ENCODE results near the gene PRKAR1B.
"Not testable (repeated sequence)": the region's sequence is repeated elsewhere in the genome, so short reads cannot be mapped to it uniquely, and the experiment has no call there.

PRKAR1B gene

DNA sequence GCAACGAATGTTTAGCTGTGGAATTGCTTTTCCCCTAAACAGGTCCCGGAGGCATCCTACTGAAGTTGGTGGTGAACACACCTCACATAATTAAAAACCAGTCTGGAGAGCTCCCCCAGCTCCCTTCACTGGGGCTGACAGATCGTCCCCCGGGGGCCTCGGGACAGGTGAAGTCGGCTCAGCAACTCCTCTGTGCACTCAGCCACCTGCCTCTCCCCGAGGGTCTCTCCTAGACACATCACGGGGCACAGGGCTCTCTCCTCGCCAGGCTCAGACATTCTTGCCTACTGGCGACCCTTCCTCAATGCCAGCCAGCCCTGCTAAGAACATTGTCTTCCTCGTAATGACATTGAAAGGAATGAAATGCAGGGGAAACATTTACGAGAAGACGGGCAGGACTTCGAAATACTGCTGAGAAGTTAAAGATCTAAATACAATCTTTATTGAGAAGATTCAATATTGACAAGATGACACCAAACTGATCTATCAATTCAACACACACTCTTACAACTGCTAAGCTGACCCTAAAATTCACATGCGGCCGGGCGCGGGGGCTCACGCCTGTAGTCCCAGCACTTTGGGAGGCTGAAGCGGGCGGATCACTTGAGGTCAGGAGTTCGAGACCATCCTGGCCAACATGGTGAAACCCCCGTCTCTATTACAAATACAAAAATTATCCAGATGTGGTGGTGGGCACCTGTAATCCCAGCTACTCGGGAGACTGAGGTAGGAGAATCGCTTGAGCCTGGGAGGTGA lies 88.6 kb downstream of the PRKAR1B start:
- no peak for DNase-seq

DNA sequence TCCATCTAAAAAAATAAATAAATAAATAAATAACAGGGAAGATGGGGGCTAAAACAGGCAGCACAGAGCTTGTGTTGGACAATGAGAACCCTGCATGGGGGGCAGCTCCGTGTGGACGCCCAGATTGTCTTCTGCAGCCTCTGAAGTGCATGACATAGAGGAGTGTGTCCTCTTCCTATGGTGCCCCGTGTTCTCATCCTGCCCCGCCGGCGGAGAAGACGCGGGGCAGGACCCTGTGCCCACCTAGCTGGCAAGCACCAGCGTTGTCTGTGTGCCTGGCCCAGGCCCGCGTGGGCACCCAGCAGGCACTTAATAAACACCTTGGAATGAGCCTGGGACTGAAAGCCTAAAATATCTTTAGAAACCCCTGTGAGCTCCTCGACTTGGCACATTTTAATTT lies 89.3 kb downstream of the PRKAR1B start:
- no peak for DNase-seq

DNA sequence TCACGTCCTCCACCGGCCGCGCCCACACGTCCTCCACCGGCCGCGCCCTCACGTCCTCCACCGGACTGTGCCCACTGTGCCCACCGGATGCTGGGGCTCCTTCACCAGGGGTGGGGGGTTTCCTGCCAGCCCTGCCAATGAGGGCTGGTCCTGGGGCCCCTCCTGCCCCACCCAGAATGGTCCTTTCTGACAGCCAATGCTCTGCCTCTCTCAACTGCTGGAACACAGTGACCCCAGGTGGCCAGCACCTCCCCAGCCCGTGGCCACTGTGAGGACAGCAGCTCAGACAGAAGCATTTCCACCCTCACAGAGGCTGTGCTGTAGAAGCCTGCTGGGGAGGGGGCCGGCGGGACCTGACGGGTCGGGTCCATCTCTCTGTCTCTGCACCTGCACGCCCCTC lies 90.7 kb downstream of the PRKAR1B start:
- no peak for DNase-seq

DNA sequence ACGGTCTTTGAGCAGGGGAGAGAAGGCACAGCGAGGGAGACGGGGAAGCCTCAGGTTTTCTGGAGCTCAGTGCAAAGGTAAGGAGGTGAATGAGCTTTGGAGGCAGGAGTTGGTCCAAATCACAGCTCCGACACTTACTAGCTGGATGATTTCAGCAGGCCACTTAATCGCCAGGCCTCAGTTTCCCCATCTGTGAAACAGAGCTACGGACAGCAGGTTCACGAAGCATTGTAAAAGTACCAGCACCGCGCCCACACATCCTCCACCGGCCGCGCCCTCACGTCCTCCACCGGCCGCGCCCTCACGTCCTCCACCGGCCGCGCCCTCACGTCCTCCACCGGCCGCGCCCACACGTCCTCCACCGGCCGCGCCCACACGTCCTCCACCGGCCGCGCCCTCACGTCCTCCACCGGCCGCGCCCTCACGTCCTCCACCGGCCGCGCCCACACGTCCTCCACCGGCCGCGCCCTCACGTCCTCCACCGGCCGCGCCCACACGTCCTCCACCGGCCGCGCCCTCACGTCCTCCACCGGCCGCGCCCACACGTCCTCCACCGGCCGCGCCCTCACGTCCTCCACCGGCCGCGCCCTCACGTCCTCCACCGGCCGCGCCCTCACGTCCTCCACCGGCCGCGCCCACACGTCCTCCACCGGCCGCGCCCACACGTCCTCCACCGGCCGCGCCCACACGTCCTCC lies 91.2 kb downstream of the PRKAR1B start:
- not testable (repeated sequence) for DNase-seq

DNA sequence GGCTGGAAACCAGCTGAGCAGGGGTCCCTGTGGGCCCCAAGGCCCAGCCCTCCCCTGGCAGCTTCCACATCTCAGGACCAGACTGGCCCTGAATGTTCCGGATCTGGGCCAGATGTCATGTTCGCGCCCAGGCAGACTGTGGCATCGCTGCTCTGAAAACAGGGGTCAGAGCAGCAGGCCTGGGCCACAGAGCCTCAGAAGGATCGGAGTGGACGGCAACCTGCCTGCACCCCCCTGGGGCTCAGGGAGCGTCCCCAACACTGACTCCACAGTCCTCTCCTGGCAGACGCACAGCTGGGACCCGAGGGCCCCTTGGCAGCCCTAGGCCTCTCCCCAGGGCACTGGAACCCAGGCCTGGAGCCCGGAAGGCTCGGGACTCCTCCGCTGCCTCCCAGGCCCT lies 91.9 kb downstream of the PRKAR1B start:
- no peak for DNase-seq

DNA sequence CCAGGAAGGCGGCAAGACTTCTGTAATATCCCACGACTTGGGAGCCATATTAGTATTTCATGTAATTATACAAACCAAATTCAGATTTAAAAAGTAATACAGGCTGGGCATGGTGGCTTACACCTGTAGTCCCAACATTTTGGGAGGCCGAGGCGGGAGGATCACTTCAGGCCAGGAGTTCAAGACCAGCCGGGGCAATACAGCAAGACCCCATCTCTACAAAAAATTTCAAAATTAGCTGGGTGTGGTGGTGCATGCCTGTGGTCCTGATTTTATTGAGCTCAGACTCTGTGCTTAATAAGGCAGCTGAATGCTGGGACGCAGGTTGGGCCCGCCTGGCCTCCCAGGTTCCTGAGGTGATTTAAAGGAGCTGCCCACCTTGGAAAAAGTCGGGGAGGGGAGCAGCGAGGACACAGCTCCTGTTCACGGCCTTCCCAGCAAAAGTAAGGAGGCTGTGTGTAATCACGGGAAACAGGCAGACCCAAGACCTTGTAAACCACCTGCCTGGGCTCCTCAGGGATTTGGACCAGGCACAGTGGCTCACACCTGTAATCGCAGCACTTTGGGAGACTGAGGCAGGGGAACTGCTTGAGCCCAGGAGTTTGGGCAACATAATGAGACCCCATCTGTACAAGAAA lies 93.6 kb downstream of the PRKAR1B start:
- DNase-seq: no peak

DNA sequence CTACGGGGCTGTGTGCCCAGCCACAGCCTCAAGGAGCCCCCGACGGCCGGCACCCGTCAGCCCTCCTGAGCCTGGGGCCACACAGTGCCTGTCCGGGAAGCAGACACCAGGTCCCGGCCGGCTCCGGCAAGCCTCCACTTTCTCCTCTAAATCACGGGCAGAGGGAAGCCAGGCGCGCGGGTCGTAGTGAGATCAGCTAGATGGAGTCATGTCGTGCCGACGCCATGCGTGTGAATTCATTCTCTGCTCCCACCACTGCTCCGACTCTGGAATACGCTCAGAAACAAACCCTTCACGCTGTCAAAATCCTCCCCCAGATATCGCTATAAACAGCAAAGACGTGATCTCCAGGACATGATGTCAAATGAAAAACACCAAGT lies 94.3 kb downstream of the PRKAR1B start:
- DNase-seq: no peak

DNA sequence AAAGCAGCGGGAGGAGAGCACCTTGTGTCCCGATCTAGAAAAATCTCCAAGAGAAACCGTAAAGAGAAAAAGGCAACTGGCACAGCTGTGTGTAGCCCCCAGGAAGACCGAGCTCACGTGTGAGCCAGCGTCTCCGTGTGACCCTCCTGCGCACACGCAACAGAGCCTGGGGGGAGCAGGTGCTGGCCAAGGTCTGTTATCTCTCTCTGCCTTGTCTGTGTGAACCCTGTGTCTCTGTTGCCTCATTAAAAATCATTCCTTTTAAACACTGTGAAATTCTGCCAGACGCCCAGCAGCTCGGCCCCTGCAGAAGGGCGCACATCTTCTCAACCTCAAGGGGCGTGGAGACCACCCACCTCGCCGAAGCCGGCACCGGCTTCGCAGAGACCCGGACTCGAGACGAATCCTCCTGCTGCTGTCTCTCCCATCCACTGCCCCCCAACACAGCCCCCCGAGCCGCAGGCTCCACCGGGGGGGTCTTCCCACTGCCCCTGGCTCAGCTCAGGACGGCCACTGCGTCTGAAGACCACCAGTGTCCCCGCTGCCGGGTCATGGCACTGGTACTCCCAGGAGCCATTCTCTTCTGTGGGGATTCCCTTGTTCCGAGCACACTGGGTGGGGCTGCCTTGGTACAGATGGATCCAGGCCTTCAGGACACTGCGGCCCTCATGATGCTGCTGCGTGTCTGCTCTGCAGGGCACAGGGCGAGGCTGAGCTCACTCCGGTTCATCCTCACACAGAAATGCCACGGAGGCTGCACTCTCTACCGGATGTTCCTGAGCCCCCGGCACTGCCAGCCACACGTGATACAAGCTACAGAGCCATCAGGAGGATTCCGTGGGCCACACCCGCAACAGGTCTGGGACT lies 94.9 kb downstream of the PRKAR1B start:
- no peak for DNase-seq

DNA sequence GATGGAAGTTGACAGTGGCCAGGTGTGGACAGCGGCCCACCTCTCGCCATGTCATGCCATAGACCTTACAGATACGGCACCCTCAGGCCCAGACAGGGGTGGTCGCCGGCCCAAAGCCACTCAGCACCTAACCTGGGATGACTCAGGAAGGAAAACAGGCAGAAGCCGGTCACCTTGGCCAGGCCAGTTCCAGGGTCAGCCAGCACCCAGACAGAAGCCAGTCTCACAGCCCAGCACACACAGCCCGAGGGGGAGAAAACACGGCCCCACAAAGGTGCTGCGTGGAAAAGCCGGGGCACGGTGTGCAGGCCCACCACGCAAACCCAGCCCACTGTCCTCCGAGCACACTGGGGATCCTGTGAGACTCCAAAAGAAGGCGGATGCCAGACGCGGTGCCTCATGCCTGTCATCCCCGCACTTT lies 95.8 kb downstream of the PRKAR1B start:
- no peak for DNase-seq

DNA sequence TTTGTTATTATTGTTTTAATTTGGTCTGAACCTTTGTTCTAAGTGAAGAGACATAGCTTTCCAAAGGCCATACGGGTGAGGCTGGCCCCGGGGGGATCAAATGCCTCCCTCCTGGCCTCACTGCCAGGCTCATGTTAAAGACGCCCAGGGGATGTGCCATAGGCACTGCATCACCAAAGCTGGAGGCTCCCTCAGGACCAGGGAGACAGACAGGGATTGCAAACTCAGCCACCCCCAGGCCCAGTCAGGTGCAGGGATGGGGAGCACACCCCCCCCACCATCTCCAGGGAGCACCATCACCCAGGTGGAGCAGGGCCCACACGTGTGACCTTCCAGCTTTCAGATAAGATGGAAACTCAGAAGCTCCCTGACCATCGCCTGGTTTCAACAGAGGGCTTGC lies 96.5 kb downstream of the PRKAR1B start:
- DNase-seq: no peak

DNA sequence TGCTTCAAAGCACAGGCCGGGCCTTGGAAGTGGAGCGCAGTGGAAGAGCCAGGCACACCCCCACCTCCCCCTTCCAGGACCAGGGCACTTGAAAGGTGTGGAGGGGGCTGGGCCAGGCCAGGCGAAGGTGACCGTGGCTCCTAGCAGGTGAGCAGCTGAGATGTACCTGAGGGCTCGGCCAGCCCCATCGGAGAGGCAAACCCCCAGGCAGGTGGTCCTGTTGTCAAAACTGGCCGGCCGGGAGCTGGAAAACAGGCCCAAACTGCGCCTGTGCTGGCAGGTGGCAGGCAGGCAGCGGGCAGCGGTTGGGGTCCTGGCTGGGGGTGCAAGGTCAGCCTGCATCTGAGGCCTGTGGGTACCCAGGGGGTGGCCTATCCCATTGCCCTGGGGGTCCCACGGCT lies 97.0 kb downstream of the PRKAR1B start:
- DNase-seq: no peak

DNA sequence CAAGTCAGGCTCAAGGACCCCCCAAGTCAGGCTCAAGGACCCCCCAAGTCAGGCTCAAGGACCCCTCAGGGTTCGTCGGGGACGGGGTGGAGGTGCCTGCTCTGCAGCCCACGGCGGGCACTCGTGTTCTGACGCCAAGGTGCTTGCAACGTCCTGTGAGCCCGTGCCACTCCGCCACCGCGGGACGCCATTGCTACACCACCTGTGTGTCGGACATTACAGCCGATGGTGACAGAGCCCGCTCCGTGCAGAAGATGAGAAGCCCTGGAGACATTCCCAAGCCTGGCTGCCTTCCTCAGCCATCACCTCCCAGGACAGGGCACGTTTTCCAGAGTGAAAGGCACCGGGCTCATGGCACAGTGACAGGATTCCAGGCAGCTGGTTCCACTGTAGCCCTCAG lies 98.3 kb downstream of the PRKAR1B start:
- DNase-seq: no peak

DNA sequence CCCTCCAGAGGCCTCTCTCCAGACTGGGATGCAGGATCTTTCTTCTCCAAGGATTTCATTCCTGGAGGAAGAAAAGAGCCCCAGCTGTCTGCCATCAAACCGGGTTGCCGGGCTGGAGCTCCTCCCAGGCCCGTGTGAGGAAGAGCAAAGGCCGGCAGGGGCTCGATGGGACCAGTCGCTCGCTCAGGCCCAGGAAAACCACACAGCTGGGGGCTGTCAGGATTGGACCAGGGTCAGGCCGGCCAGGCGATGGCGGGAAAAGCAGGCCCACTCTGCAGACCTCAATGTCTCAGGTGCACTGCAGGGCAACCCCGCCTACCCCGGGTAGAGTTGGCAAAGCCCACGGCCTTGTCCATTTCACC lies 98.7 kb downstream of the PRKAR1B start:
- DNase-seq: no peak

DNA sequence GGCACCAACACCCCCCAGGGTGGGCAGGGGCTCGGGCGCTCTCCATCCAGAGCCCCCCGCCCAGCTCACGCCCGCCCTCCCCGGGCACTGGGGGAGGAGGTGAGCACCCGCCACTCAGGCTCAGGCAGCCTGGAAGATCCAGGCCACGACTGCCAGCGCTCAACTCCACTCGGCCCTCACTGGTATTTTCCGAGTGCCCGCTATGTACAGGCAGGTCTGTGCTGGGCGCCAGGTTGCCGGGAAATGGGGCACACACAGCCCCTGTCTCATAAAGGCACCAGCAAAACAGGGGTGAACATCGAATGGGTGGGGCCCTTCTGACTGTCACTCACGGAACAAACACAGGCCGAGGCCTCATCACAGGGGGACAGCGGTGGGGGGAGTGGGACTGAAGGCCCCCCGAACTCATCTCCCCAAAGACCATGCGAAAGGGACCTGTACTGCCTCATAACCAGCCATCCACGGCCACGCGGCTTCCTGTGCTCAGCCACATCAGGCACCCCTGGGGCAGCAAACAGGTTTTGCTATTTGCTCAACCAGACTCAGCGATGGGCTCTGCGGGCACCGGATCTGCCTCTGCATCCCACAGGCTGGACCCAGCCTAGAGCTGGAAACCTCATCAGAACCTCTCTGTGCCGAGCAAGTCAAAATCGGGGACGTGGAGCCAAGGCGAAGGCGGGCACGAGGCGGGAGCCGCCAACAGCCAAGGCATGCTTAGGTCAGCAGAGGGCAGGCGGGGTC lies 99.2 kb downstream of the PRKAR1B start:
- DNase-seq: no peak

DNA sequence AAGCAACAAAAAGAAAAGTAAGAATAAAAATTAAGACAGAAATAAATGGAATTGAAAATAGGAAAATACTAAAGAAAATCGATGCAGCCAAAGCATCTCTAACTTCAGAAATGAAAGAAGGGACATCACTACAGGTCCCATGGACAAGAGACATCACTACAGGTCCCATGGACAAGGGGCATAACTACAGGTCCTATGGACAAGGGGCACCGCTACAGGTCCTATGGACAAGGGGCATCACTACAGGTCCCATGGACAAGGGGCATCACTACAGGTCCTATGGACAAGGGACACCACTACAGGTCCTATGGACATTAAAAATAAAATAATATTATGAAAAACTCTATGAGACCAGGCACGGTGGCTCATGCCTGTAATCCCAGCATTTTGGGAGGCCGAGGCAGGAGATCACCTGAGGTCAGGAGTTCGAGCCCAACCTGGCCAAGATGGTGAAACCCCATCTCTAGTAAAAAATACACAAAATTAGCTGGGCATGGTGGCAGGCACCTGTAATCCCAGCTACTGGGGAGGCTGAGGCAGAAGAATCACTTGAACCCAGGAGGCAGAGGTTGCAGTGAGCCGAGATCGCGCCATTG lies 101.6 kb downstream of the PRKAR1B start:
- no peak for DNase-seq

DNA sequence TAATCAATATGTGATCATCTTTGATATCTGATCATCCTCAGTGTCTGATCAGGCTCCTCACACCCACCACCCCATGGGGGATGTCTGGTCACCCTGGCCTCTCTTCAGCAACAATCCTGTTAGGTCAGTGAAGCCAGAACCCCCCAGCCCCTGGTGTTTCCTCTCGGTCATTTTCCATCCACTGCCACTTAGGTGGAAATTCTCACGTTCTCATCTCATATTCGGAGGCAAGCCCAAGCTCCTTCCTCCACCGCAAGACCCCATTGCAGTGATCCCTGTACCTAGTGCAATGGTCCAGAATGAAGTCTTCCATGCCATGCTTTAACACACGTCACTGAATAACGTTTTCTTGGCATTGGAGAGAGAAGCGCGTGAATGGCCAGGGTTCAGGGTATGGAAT lies 103.6 kb downstream of the PRKAR1B start:
- DNase-seq: no peak

DNA sequence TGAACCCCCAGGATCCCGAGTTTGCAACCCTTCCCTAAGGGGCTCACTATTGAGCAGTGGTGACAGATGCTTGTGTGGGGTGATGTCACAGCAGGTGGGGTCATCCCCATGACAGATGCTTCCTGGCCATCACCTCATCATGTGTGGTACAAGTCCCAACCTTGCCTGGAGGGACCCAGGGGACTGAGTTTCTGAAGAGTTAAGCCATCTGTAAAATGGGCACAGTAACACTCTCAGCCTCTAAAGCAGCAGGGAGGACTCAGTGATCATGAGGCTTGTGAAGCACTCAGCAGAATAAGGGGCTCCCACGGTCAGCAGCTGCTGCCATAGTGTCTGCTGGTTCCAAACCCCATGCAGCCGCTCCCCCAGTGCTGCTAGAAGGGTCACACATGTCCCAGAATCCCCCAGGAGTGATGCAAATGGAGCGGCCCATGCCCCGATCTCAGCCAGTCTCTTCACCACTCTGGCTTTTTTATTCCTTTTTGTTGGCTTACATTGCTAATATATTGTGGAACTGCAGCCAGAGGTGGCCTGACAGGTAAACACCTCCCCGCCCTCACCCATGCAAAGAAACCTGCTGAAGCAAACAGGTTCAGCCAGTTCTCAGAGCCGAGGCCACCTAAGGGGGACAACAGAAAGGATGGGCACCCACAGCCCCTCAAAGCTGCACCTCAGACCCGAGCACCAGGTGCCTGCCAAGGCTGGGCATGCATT lies 105.4 kb downstream of the PRKAR1B start:
- DNase-seq: no peak

DNA sequence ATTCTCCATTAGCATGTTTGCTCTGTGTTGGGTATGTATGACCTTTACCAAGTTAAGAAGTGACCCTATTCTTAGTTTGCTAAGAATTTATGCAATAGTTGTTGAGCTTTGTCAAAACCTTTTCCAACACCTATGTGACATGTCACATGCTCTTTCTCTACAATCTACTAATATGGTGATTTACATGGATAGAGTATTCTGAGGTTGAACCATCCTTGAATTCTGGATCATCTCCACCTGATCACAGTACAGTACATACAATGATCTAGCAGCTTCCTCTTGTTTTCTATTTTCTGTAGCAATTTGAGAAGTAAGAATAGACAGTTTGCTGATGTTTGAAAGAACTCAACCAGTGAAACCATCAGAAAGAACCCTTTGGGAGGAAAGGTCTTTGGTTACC lies 106.2 kb downstream of the PRKAR1B start:
- no peak for DNase-seq

DNA sequence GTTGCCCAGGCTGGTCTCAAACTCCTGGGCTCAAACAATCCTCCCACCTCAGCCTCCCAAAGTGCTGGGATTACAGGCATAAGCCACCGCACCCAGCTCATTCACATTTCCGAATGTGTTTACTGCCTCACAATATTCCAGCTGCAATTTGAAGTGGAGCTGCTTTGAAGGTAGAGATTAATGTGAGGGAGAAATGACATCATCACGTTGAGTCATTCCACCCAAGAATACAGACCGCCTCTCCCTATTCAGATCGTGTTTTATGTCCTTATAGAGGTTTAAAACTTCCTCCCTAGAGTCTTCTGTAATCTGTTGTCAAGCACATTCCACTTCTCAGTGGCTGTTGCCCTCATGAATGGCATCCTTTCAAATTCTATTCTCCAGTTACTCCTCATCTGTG lies 107.0 kb downstream of the PRKAR1B start:
- no peak for DNase-seq

DNA sequence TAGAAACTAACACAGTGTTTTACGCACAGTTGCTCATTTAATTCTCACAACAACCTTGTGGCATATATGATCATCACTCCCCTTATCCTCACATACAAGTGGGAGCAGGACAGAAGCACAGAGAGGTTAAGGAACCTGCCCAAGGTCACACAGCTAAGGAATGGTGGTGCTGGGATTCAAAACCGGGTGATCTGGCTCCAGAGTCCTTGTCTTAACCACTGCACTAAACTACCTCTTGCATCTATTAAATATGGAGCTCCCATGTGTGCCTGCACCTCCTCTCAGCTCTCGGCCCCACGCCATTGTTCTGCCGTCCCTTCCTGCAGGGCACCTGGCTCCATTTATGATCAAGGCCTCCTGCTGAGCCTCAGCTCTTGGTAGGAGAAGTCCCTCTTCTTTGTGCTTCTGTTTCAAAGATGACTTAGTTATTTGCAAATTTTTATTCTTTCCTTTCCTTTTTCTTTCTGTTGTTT lies 107.7 kb downstream of the PRKAR1B start:
- DNase-seq: no peak
